ENCODE results near the gene ARHGAP22.

DNA sequence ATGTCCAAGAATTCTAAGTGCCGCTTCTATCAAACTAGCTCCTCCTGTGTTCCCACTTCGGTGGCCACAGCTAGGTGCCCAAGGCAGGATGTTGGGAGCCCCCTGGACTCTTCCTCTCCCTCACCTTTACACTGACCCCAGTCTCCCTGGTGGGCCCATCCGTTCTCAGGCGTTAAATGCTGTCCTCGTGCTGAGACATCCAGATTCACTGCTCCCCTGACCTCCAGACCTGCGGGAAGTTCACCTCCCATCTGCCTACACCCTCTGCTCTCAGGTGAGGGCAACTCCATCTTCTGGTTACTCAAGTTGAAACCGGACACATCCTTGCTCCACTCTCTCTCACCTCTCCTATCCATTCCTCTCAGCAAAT lies 114.3 kb downstream of the ARHGAP22 start:
- TF ChIP-seq POLR2AphosphoS5 (IDR thresholded peaks at IDR 0.05; ENCODE audit: low read depth, low read length) (no peak), POLR2A (IDR thresholded peaks at IDR 0.05; ENCODE audit: low read depth, low read length) (no peak), POU2F2 (IDR thresholded peaks at IDR 0.05; ENCODE audit: low read depth, low read length) (no peak), TAF1 (IDR thresholded peaks at IDR 0.05; ENCODE audit: low read depth, low read length) (no peak), PAX5 (IDR thresholded peaks at IDR 0.05; ENCODE audit: insufficient read depth, low read length, severe bottlenecking) (no peak)
